ENCODE results near the gene PVR.
"Not testable (repeated sequence)": the region's sequence is repeated elsewhere in the genome, so short reads cannot be mapped to it uniquely, and the experiment has no call there.

The PVR gene

GRCh38 chr19:44646049-44646416 lies 2.3 kb downstream of the PVR start:
- no peak for DNase-seq

GRCh38 chr19:44647144-44647543 lies 3.4 kb downstream of the PVR start:
- DNase-seq, result no peak

- no peak for DNase-seq
These were observed 5.0 kb downstream of the PVR start for GRCh38 chr19:44648631-44649251.

- no peak for DNase-seq
These were observed 6.0 kb downstream of the PVR start for GRCh38 chr19:44649578-44650145.

- no peak for DNase-seq
These were observed 9.6 kb downstream of the PVR start for GRCh38 chr19:44653343-44653742.

GRCh38 chr19:44653977-44654774 lies 10.5 kb downstream of the PVR start:
- DNase-seq, result no peak

GRCh38 chr19:44657211-44657921 lies 13.7 kb downstream of the PVR start:
- peak; percentile 44 for DNase-seq

- no peak for DNase-seq
These were observed 14.5 kb downstream of the PVR start for GRCh38 chr19:44658069-44658733.

GRCh38 chr19:44660081-44660480 lies 16.4 kb downstream of the PVR start:
- DNase-seq, result no peak

GRCh38 chr19:44661205-44661604 lies 17.5 kb downstream of the PVR start:
- DNase-seq, result no peak

- no peak for DNase-seq
These were observed 18.2 kb downstream of the PVR start for GRCh38 chr19:44661904-44662303.

GRCh38 chr19:44662691-44663385 lies 19.1 kb downstream of the PVR start:
- DNase-seq, result no peak

GRCh38 chr19:44663996-44664395 lies 20.3 kb downstream of the PVR start:
- no peak for DNase-seq

GRCh38 chr19:44664976-44665375 lies 21.3 kb downstream of the PVR start:
- DNase-seq, result no peak

- DNase-seq, result no peak
These were observed 23.3 kb downstream of the PVR start for GRCh38 chr19:44666852-44667556.

- no peak for DNase-seq
These were observed 25.5 kb downstream of the PVR start for GRCh38 chr19:44668985-44669764.

GRCh38 chr19:44670027-44670426 lies 26.3 kb downstream of the PVR start:
- not testable (repeated sequence) for DNase-seq

GRCh38 chr19:44671400-44671799 lies 27.7 kb downstream of the PVR start, which contains the start of gene CEACAM19:
CEACAM19 (plus strand) TSS chr19:44671482; CDS start chr19:44671932, 450 bp downstream.
- no peak for DNase-seq

GRCh38 chr19:44672226-44672625 lies 28.5 kb downstream of the PVR start:
- DNase-seq, result no peak

GRCh38 chr19:44673510-44673909 lies 29.8 kb downstream of the PVR start:
- no peak for DNase-seq

- DNase-seq, result no peak
These were observed 31.8 kb downstream of the PVR start for GRCh38 chr19:44675521-44675920.

Measured in KG1 (cell line).